Sigmoid colon (tissue), 7 donors: ENCODE measurements around the gene SMIM32. TPM values are rescaled to one million over a fixed set of nuclear protein-coding genes. Genes with fewer than 3 reads are reported as not detected.

ENCODE experiments used
- DNase-seq: peaks from one replicate; pipeline ENCODE4 v3.0.0-alpha.2; 2019
- H3K27ac ChIP-seq, 4 donors: fragments of 200-600 bp; sonication (generic); one replicate each; pipeline ENCODE4 v1.5.1; 2016 to 2019; ENCODE audit warnings: mild to moderate bottlenecking in 1 of 4
- H3K27me3 ChIP-seq, 3 donors: fragments of 200-600 bp; sonication (generic); one replicate each; pipeline ENCODE4 v1.5.1; 2019; ENCODE audit warnings: mild to moderate bottlenecking in 1 of 3
- H3K36me3 ChIP-seq, 4 donors: fragments of 200-600 bp; sonication (generic); one replicate each; pipeline ENCODE4 v1.5.1; 2016 to 2019
- H3K4me1 ChIP-seq, 4 donors: fragments of 200-600 bp; sonication (generic); one replicate each; pipeline ENCODE4 v1.5.1; 2017 to 2019
- H3K4me3 ChIP-seq, 4 donors: fragments of 200-600 bp; sonication (generic); one replicate each; pipeline ENCODE4 v1.5.1; 2017 to 2019; ENCODE audit warnings: mild to moderate bottlenecking in 2 of 4, moderate library complexity in 1 of 4
- H3K9me3 ChIP-seq, 4 donors: fragments of 200-600 bp in 3 of 4; sonication (generic) in 3 of 4; one replicate each; pipeline versions ENCODE4 v1.5.1 to v1.6.1; 2013 to 2019
- CTCF ChIP-seq, 4 experiments: fragments of 450-650 bp in 3 of 4; fragments of 200-600 bp in 1 of 4; IDR thresholded peaks; one replicate each; pipeline ENCODE4 v1.5.1; 2016 to 2019; ENCODE audit warnings: antibody characterized with exemption in 4 of 4, mild to moderate bottlenecking in 3 of 4, moderate library complexity in 2 of 4
- EP300 ChIP-seq, 4 donors: sonication (generic); formaldehyde crosslinking; IDR thresholded peaks; one replicate each; pipeline ENCODE4 v1.6.1; 2017; ENCODE audit warnings: antibody characterized with exemption in 4 of 4
- POLR2A ChIP-seq, 2 donors: fragments of 450-650 bp; IDR thresholded peaks; one replicate each; pipeline ENCODE4 v1.6.1; 2016; ENCODE audit warnings: antibody characterized with exemption in 2 of 2, mild to moderate bottlenecking in 2 of 2, moderate library complexity in 2 of 2
- POLR2AphosphoS5 ChIP-seq, 4 donors: sonication (generic); formaldehyde crosslinking; IDR thresholded peaks; one replicate each; pipeline ENCODE4 v1.6.1; 2017; ENCODE audit warnings: antibody characterized with exemption in 4 of 4
- WGBS, 2 donors: extraction: QIAGEN DNeasy Blood & Tissue Kit; methylation state at CpG; one replicate each; pipeline ENCODE4 v1.1.7; 2013; 5-methylcytosine and 5-hydroxymethylcytosine counted together
- intact Hi-C: fragments of 100-400 bp; cut with DNase I; formaldehyde crosslinking; loops from one replicate; pipeline ENCODE4 v1.15.1; 2023
- polyA plus RNA-seq, 3 donors: library from polyadenylated mRNA; stranded (reverse); fragments of 200-250 nt; gene quantifications; one replicate each; pipeline ENCODE4 v1.2.3, GENCODE V29; 2013
- total RNA-seq, 4 donors: library from RNA; depleted of rRNA; stranded (reverse); fragments of >200 nt; gene quantifications; one replicate each; pipeline ENCODE4 v1.1.0, GENCODE V29; 2016
- donor health status: healthy with polysubstance abuse.
- donor health status: Bipolar disorder and iron deficiency.
- donor health status: healthy.

SMIM32 gene
- total and polyA plus RNA-seq, 7 donors, result 0.36 to 10.8 (median 9.6) TPM; not detected in 3

- TF ChIP-seq CTCF (IDR thresholded peaks at IDR 0.05), result no peak
- TF ChIP-seq EP300 (IDR thresholded peaks at IDR 0.05), result no peak
- TF ChIP-seq POLR2AphosphoS5 (IDR thresholded peaks at IDR 0.05), result no peak
- TF ChIP-seq POLR2A (IDR thresholded peaks at IDR 0.05), result no peak
- WGBS, 2 donors, result 14 to 74% methylated on average over 2 of the region's 2 CpGs
- Histone ChIP-seq H3K9me3 (no peaks in the 10 kb centered on the region), H3K27me3 (peaks cover 0 to 22% (median 10%) of the 10 kb centered on the region in 3 donors), H3K27ac (no peak overlapping the region), H3K4me3 (no peak overlapping the region), H3K36me3 (peaks cover 0 to 28% (median 8%) of the 10 kb centered on the region in 4 donors), H3K4me1 (peaks cover 0 to 9% (median 5%) of the 10 kb centered on the region in 4 donors)
- DNase-seq, result no peak
- intact Hi-C loops, result no loop called here
These were observed 6.2 kb downstream of the SMIM32 start for GRCh38 chr5:136186796-136187195.

GRCh38 chr5:136185974-136186665 is 6.8 kb downstream of the SMIM32 start:
- Histone ChIP-seq H3K4me3 (no peak overlapping the region), H3K27me3 (peaks cover 0 to 16% (median 3%) of the 10 kb centered on the region in 3 donors), H3K36me3 (peaks cover 0 to 28% (median 8%) of the 10 kb centered on the region in 4 donors), H3K4me1 (peaks cover 0 to 2% (median 0%) of the 10 kb centered on the region in 4 donors), H3K27ac (no peak overlapping the region), H3K9me3 (no peaks in the 10 kb centered on the region)
- DNase-seq, result no peak
- 32 to 74% methylated on average over 5 of the region's 5 CpGs for WGBS, 2 donors
- intact Hi-C loops, result no loop called here
- TF ChIP-seq POLR2A (IDR thresholded peaks at IDR 0.05), result no peak
- no peak for TF ChIP-seq POLR2AphosphoS5 (IDR thresholded peaks at IDR 0.05)
- TF ChIP-seq CTCF (IDR thresholded peaks at IDR 0.05), result no peak
- TF ChIP-seq EP300 (IDR thresholded peaks at IDR 0.05), result no peak

GRCh38 chr5:136182618-136183017 is 10.3 kb downstream of the SMIM32 start:
- no peak overlapping the region for H3K27ac ChIP-seq
- no peak for DNase-seq
- WGBS, 2 donors, result 82 to 88% methylated on average over 1 of the region's 1 CpG
- no peaks in the 10 kb centered on the region for H3K4me1 ChIP-seq
- H3K27me3 ChIP-seq, result no peaks in the 10 kb centered on the region
- no peak overlapping the region for H3K4me3 ChIP-seq
- H3K36me3 ChIP-seq, result peaks cover 0 to 36% (median 6%) of the 10 kb centered on the region in 4 donors
- TF ChIP-seq POLR2A (IDR thresholded peaks at IDR 0.05) (no peak), EP300 (IDR thresholded peaks at IDR 0.05) (no peak), POLR2AphosphoS5 (IDR thresholded peaks at IDR 0.05) (no peak), CTCF (IDR thresholded peaks at IDR 0.05) (no peak)
- H3K9me3 ChIP-seq, result no peaks in the 10 kb centered on the region
- intact Hi-C loops, result no loop called here

GRCh38 chr5:136174021-136174659 is 18.8 kb downstream of the SMIM32 start:
- 85 to 96% methylated on average over 2 of the region's 2 CpGs for WGBS, 2 donors
- Histone ChIP-seq H3K27me3 (no peaks in the 10 kb centered on the region), H3K4me3 (no peak overlapping the region), H3K27ac (no peak overlapping the region), H3K9me3 (no peaks in the 10 kb centered on the region), H3K4me1 (no peaks in the 10 kb centered on the region), H3K36me3 (peaks cover 0 to 54% (median 3%) of the 10 kb centered on the region in 4 donors)
- TF ChIP-seq EP300 (IDR thresholded peaks at IDR 0.05), result no peak
- peak in 3 of 4 experiments; percentile 29 to 40 (median 40) for TF ChIP-seq CTCF (IDR thresholded peaks at IDR 0.05)
- no peak for TF ChIP-seq POLR2AphosphoS5 (IDR thresholded peaks at IDR 0.05)
- no peak for TF ChIP-seq POLR2A (IDR thresholded peaks at IDR 0.05)
- DNase-seq, result no peak
- intact Hi-C loops, result loop anchor here (1.0 kb wide), 1 partner anchor 229 kb away; no protein-coding TSS in a partner anchor
